H9 (cell line): ENCODE results near the gene YIPF1. TPM values are rescaled to one million over a fixed set of nuclear protein-coding genes. Genes with fewer than 3 reads are reported as not detected.

Source experiments
- DNase-seq: peaks from one replicate; pipeline ENCODE4 v3.0.0-alpha.2; 2017
- H2AFZ ChIP-seq: one replicate; pipeline ENCODE4 v1.6.1; 2013; ENCODE audit warnings: mild to moderate bottlenecking, low read length, control low read depth, moderate library complexity
- H2AK5ac ChIP-seq: 2 replicates; pipeline ENCODE4 v1.6.1; 2013; ENCODE audit warnings: low read length, control low read depth, mixed read lengths; ENCODE audit not compliant: insufficient read length
- H2BK120ac ChIP-seq: one replicate; pipeline ENCODE4 v1.6.1; 2013; ENCODE audit warnings: low read depth, mild to moderate bottlenecking, low read length, control low read depth, inconsistent platforms; ENCODE audit not compliant: poor library complexity, severe bottlenecking
- H2BK12ac ChIP-seq: 2 replicates; pipeline ENCODE4 v1.6.1; 2013; ENCODE audit warnings: low read length, control low read depth, mixed read lengths, low read depth; ENCODE audit not compliant: insufficient read length
- H2BK15ac ChIP-seq: 2 replicates; pipeline ENCODE4 v1.6.1; 2013; ENCODE audit warnings: low read depth, low read length, control low read depth
- H2BK20ac ChIP-seq: one replicate; pipeline ENCODE4 v1.6.1; 2013; ENCODE audit warnings: low read depth, mild to moderate bottlenecking, low read length, control low read depth, inconsistent platforms; ENCODE audit not compliant: poor library complexity, severe bottlenecking
- H2BK5ac ChIP-seq: 2 replicates; pipeline ENCODE4 v1.6.1; 2013; ENCODE audit warnings: low read length, control low read depth, mixed read lengths; ENCODE audit not compliant: insufficient read length
- H3K14ac ChIP-seq: 2 replicates; pipeline ENCODE4 v1.6.1; 2013; ENCODE audit warnings: low read length, control low read depth; ENCODE audit not compliant: insufficient read depth
- H3K18ac ChIP-seq: 2 replicates; pipeline ENCODE4 v1.6.1; 2013; ENCODE audit warnings: low read depth, mild to moderate bottlenecking, mixed read lengths, low read length, control low read depth; ENCODE audit not compliant: insufficient read length
- H3K23ac ChIP-seq: 2 replicates; pipeline ENCODE4 v1.6.1; 2013; ENCODE audit warnings: low read length, control low read depth, mixed read lengths, low read depth; ENCODE audit not compliant: insufficient read length
- H3K23me2 ChIP-seq: 2 replicates; pipeline ENCODE4 v1.6.1; 2013; ENCODE audit warnings: low read depth, mild to moderate bottlenecking, mixed read lengths, low read length, control low read depth; ENCODE audit not compliant: insufficient read length, poor library complexity, severe bottlenecking
- H3K27ac ChIP-seq: 2 replicates; pipeline ENCODE4 v1.5.1; 2013; ENCODE audit warnings: low read length, control low read depth, mixed read lengths, low read depth; ENCODE audit not compliant: insufficient read length
- H3K27me3 ChIP-seq: 2 replicates; pipeline ENCODE4 v1.6.1; 2013; ENCODE audit warnings: low read length, control low read depth, inconsistent platforms; ENCODE audit not compliant: insufficient read depth
- H3K4ac ChIP-seq: 2 replicates; pipeline ENCODE4 v1.6.1; 2013; ENCODE audit warnings: low read depth, mild to moderate bottlenecking, control low read depth, inconsistent platforms, low read length, moderate library complexity
- H3K4me1 ChIP-seq: 2 replicates; pipeline ENCODE4 v1.6.1; 2013; ENCODE audit warnings: low read length, control low read depth, inconsistent platforms; ENCODE audit not compliant: insufficient read depth
- H3K4me2 ChIP-seq: 2 replicates; pipeline ENCODE4 v1.6.1; 2013; ENCODE audit warnings: low read length, control low read depth, mixed read lengths; ENCODE audit not compliant: insufficient read length, insufficient read depth
- H3K56ac ChIP-seq: 2 replicates; pipeline ENCODE4 v1.6.1; 2013; ENCODE audit warnings: low read depth, mild to moderate bottlenecking, mixed read lengths, low read length, control low read depth; ENCODE audit not compliant: insufficient read length
- H3K79me1 ChIP-seq: 2 replicates; pipeline ENCODE4 v1.6.1; 2013; ENCODE audit warnings: low read depth, mild to moderate bottlenecking, moderate library complexity, low read length, control low read depth, inconsistent platforms; ENCODE audit not compliant: insufficient read depth, poor library complexity, severe bottlenecking
- H3K79me2 ChIP-seq: 2 replicates; pipeline ENCODE4 v1.6.1; 2013; ENCODE audit warnings: low read length, control low read depth, inconsistent platforms; ENCODE audit not compliant: insufficient read depth
- H3K9ac ChIP-seq: 2 replicates; pipeline ENCODE4 v1.6.1; 2013; ENCODE audit warnings: low read length, control low read depth, mixed read lengths; ENCODE audit not compliant: insufficient read length; ENCODE audit errors: extremely low read depth
- H3K9me3 ChIP-seq: one replicate; pipeline ENCODE4 v1.6.1; 2013; ENCODE audit warnings: low read depth, low read length, inconsistent platforms; ENCODE audit not compliant: control insufficient read depth
- H3T11ph ChIP-seq: one replicate; pipeline ENCODE4 v1.6.1; 2013; ENCODE audit warnings: mild to moderate bottlenecking, low read length, control low read depth, inconsistent platforms
- H4K20me1 ChIP-seq: one replicate; pipeline ENCODE4 v1.6.1; 2013; ENCODE audit not compliant: control insufficient read depth, insufficient read length, insufficient read depth
- H4K5ac ChIP-seq: 2 replicates; pipeline ENCODE4 v1.6.1; 2013; ENCODE audit warnings: low read depth, mild to moderate bottlenecking, mixed read lengths, low read length, control low read depth; ENCODE audit not compliant: insufficient read length
- H4K8ac ChIP-seq: replicated peaks from 2 replicates; pipeline ENCODE4 v1.6.1; 2013; ENCODE audit warnings: low read length, control low read depth, mixed read lengths, low read depth; ENCODE audit not compliant: insufficient read length
- H4K91ac ChIP-seq: 2 replicates; pipeline ENCODE4 v1.6.1; 2013; ENCODE audit warnings: low read depth, mild to moderate bottlenecking, moderate library complexity, mixed read lengths, low read length, control low read depth; ENCODE audit not compliant: insufficient read length
- H3K27ac Mint-ChIP-seq, 3 experiments: 2 replicates in 2 of 3; 3 replicates in 1 of 3; pipeline ENCODE4 v1.8.0; 2020 to 2021; ENCODE audit warnings: mixed read lengths in 3 of 3, mild to moderate bottlenecking in 1 of 3, moderate library complexity in 1 of 3
- H3K27me3 Mint-ChIP-seq: 2 replicates; pipeline ENCODE4 v1.8.0; 2021; ENCODE audit warnings: low read depth, mild to moderate bottlenecking, moderate library complexity, mixed read lengths
- H3K36me3 Mint-ChIP-seq, 3 experiments: 2 replicates in 2 of 3; 3 replicates in 1 of 3; pipeline ENCODE4 v1.8.0; 2020 to 2021; ENCODE audit warnings: low read depth in 3 of 3, mixed read lengths in 3 of 3; ENCODE audit not compliant: insufficient read depth in 1 of 3
- H3K4me1 Mint-ChIP-seq, 2 experiments: 2 replicates each; pipeline ENCODE4 v1.8.0; 2020; ENCODE audit warnings: mixed read lengths in 2 of 2
- H3K4me3 Mint-ChIP-seq, 2 experiments: 2 replicates in 1 of 2; 3 replicates in 1 of 2; pipeline ENCODE4 v1.8.0; 2020 to 2021; ENCODE audit warnings: mild to moderate bottlenecking in 2 of 2, mixed read lengths in 2 of 2, moderate library complexity in 1 of 2
- H3K9me3 Mint-ChIP-seq, 2 experiments: 2 replicates in 1 of 2; 3 replicates in 1 of 2; pipeline ENCODE4 v1.8.0; 2020; ENCODE audit warnings: mild to moderate bottlenecking in 2 of 2, mixed read lengths in 2 of 2, moderate library complexity in 1 of 2
- CTCF ChIP-seq: fragments of 200-600 bp; sonication (generic); conservative IDR thresholded peaks from 3 replicates; pipeline ENCODE4 v1.8.0; 2021; ENCODE audit warnings: antibody characterized with exemption, mild to moderate bottlenecking
- WGBS: extraction: QIAGEN DNeasy Blood & Tissue Kit; methylation state at CpG from one replicate; pipeline ENCODE4 v1.1.7; 2013; ENCODE audit warnings: missing lambda C conversion rate, low lambda C conversion rate, mixed read lengths; ENCODE audit not compliant: insufficient read length; ENCODE audit errors: extremely low coverage; 5-methylcytosine and 5-hydroxymethylcytosine counted together
- total RNA-seq: library from RNA; stranded (reverse); gene quantifications from 2 replicates; pipeline ENCODE4 v1.2.1, GENCODE V29; 2021

Gene YIPF1
- total RNA-seq, 1 experiment from 2014 or later: 29.1 TPM

DNA sequence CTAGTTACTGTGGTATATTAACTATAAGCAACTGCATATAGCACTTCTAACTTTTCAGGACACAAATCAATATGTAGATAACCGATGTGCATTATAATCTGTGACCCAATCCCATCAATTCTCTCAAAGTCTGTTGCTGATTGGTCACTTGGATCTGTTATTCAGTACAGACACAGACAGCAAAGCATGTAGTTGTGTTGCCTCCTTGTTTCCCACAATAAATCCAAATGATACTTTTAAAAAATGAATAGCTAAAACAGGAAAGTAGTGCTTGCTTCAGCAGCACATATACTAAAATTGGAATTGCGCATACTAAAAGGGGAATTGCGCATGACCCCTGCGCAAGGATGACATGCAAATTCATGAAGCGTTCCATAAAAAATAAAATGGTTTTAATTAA lies 79.6 kb downstream of the YIPF1 start:
- Histone ChIP-seq H2BK12ac (no peak overlapping the region), H2AFZ (no peak overlapping the region), H3K14ac (no peak overlapping the region), H2BK15ac (no peak overlapping the region), H3K9ac (no peak overlapping the region), H3K79me1 (no peaks in the 10 kb centered on the region), H3K4ac (no peak overlapping the region), H3K4me2 (no peak overlapping the region), H3K27me3 (no peaks in the 10 kb centered on the region), H3K27ac (no peak overlapping the region), H4K20me1 (no peaks in the 10 kb centered on the region), H2AK5ac (no peak overlapping the region), H3K56ac (no peak overlapping the region), H2BK5ac (no peak overlapping the region), H2BK120ac (no peak overlapping the region), H2BK20ac (no peak overlapping the region), H3K23ac (no peak overlapping the region), H3K79me2 (no peaks in the 10 kb centered on the region), H3K18ac (no peak overlapping the region), H4K8ac (no peak overlapping the region), H3K4me1 (no peaks in the 10 kb centered on the region), H3K23me2 (no peaks in the 10 kb centered on the region), H3T11ph (no peak overlapping the region), H3K9me3 (no peaks in the 10 kb centered on the region), H4K5ac (no peak overlapping the region), H4K91ac (no peak overlapping the region)
- WGBS: no CpG with 5 or more reads among the region's 5 CpGs
- peaks cover 14 to 22% of the 10 kb centered on the region in 2 experiments for H3K4me1 Mint-ChIP-seq
- no peak overlapping the region for H3K4me3 Mint-ChIP-seq
- no peak for DNase-seq
- peaks cover 48 to 72% (median 66%) of the 10 kb centered on the region in 3 experiments for H3K36me3 Mint-ChIP-seq
- no peaks in the 10 kb centered on the region for H3K27me3 Mint-ChIP-seq
- TF ChIP-seq CTCF: no peak
- H3K27ac Mint-ChIP-seq: no peak overlapping the region
- no peaks in the 10 kb centered on the region for H3K9me3 Mint-ChIP-seq
